Stimulated activated CD8-positive, alpha-beta memory T cell treated with anti-CD3 and anti-CD28 coated beads, Interleukin-4, amount 100 ng/mL, for 4 hours (primary cell): ENCODE measurements around the gene MATN1.
"Not testable (repeated sequence)": the region's sequence is repeated elsewhere in the genome, so short reads cannot be mapped to it uniquely, and the experiment has no call there.

Experiments used
- DNase-seq, 2 donors: peaks; one replicate each; pipeline ENCODE4 v3.0.0-alpha.2; 2020; ENCODE audit warnings: low read depth in 2 of 2, low spot score in 1 of 2

MATN1 gene

GRCh38 chr1:30700528-30701257, 22.7 kb downstream of the MATN1 start:
- DNase-seq: no peak

GRCh38 chr1:30699762-30700161, 23.6 kb downstream of the MATN1 start:
- DNase-seq: no peak

GRCh38 chr1:30698401-30698981, 24.9 kb downstream of the MATN1 start:
- no peak for DNase-seq

GRCh38 chr1:30697571-30698376, 25.6 kb downstream of the MATN1 start:
- DNase-seq: no peak

GRCh38 chr1:30696831-30697230, 26.6 kb downstream of the MATN1 start:
- no peak for DNase-seq

GRCh38 chr1:30695439-30695841, 27.9 kb downstream of the MATN1 start:
- no peak for DNase-seq

GRCh38 chr1:30694280-30695175, 28.9 kb downstream of the MATN1 start:
- DNase-seq: no peak

- DNase-seq: no peak
Observed at GRCh38 chr1:30693822-30694221, 29.6 kb downstream of the MATN1 start.

GRCh38 chr1:30693366-30693765, 30.0 kb downstream of the MATN1 start:
- no peak for DNase-seq

GRCh38 chr1:30692948-30693301, 30.5 kb downstream of the MATN1 start:
- DNase-seq: no peak

GRCh38 chr1:30692201-30692947, 31.0 kb downstream of the MATN1 start:
- DNase-seq: no peak

GRCh38 chr1:30691480-30691879, 31.9 kb downstream of the MATN1 start:
- DNase-seq: no peak

GRCh38 chr1:30689901-30690645, 33.3 kb downstream of the MATN1 start:
- DNase-seq: no peak

GRCh38 chr1:30688920-30689794, 34.2 kb downstream of the MATN1 start:
- no peak for DNase-seq

- DNase-seq: not testable (repeated sequence)
Observed at GRCh38 chr1:30688516-30688915, 34.9 kb downstream of the MATN1 start.

- no peak for DNase-seq
Observed at GRCh38 chr1:30687886-30688285, 35.5 kb downstream of the MATN1 start.

GRCh38 chr1:30686236-30686935, 37.0 kb downstream of the MATN1 start:
- no peak for DNase-seq

GRCh38 chr1:30685796-30686165, 37.6 kb downstream of the MATN1 start:
- no peak for DNase-seq
